GM18520 (cell line): Measurements from ENCODE around the gene CXCR1.
"Not testable (repeated sequence)": the region's sequence is repeated elsewhere in the genome, so short reads cannot be mapped to it uniquely, and the experiment has no call there.

ENCODE experiments used
- ATAC-seq: cut with Tn5 transposase; IDR thresholded peaks from one replicate; pipeline ENCODE4 v1.9.1; 2021; ENCODE audit not compliant: unreplicated experiment

The CXCR1 gene

DNA sequence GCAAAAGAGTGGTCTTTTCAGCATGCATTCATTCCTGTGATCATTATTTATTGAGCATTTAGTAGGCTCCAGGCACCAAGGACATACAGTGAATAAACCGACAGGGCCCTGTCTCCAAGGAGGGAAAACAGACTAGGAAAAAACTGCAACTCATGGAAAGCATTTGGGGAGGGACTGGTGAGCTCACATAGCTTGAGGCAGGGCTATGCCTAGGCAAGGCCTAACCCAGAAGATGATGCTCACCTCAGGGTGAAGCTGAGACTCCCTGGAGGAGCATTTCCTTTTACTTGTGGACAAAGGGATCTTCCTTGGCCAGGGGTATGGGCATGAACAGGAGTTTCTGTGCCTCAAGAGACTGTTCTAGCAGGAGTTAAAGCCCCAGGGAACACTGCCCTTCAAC, 3.9 kb downstream of the CXCR1 start:
- no peak for ATAC-seq

DNA sequence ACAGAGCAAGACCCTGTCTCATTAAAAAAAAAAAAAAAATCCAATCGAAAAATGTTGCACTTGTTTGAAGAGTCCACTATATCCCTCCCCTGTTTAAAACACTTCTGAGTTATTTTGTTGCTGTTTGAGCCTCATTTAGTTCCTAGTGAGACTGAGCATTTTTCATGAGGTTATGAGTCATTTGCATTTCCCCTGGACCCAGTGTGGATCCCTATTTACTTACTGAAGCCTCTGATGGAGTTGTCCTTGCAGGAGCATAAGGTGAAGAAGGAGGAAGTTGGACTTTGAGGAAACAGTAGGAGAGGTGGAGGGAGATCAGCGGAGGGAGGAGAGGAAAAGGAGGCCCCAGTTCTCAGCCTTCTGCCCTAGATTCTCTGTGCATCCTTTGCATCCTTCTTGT, 5.1 kb downstream of the CXCR1 start:
- ATAC-seq, result no peak

DNA sequence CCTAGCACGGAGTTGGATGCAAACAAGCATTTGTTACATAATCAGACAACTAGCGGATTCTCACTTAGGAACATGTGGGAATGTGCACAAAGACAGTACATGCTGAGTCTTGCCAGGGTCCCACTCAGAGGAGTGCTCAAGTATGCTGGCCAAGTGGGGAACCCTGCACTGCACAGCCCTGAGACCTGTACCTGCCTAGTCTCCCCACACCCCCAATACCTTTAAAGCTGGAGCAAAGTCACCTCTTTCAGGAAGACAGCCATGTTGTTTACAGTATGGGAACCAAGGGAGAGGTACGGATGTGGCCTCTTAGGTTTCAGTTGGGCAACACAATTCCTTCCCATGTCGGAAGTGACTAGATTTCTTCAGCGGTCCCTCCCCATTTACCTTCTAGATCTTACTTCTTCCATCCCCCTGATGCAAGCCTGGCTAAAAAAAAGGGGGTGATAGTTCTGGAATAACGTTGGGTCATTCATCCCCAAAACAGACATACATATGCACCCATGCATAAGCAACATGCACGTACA, 10.7 kb downstream of the CXCR1 start:
- no peak for ATAC-seq

DNA sequence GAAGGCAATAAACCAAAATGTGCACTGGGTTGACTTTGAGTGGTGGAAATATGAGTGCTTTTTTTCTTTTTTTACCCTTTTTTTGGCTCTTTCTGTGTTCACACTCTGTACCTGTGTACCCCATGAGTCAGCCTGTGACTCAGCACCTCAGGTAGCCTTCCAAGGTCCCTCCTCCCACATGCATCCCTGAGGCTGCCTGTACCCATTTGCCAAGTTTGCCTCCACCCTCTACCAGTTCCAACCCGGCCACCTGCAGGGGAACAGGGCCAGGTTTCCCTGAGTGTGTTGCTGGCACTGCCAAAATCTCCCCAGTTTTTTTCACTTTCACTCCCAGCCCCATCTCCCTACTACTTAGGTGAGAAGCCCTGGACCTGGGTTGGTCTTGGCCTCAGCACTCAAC, 14.0 kb downstream of the CXCR1 start:
- no peak for ATAC-seq

DNA sequence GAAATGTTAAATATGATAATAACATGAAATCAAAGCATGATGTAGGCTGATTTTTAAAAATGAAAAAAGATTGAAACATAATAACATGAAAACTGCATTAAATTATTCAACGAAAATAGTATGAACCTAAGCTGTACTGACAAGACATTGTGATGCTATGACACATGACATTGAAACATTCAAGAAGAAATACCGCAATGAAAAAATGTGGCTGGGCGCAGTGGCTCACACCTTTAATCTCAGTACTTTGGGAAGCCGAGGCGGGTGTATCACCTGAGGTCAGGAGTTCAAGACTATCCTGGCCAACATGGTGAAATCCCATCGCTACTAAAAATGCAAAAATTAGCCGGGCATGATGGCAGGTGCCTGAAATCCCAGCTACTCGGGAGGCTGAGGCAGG, 14.6 kb downstream of the CXCR1 start:
- no peak for ATAC-seq

DNA sequence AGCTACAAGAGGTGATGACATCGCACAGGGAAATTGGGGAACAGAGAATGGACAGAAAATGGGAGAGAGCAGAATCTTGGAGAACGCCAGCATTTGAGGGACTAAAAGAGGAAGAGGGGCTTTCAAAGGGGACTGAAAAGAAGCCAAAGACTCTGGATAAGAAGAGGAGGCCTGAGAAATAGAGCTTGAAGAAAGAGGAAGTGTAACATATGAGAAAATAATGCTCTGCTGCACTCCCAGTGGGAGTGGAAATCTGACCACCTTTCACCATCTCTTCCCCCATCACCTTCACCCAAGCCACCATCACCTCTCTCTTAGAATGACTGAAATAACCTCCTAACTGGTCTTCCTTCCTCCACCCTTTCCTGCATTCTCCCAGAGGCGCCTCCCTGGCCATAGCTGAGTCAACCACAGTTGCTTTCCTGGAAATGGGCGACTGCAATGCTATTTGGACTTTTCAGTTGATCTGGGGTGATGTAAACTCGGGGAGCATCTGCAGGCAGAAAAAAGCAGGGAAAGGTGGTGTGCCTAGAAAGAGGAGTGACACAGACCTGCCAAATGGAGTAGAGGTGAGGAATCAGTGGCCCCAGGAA, 16.8 kb downstream of the CXCR1 start:
- ATAC-seq, result no peak

DNA sequence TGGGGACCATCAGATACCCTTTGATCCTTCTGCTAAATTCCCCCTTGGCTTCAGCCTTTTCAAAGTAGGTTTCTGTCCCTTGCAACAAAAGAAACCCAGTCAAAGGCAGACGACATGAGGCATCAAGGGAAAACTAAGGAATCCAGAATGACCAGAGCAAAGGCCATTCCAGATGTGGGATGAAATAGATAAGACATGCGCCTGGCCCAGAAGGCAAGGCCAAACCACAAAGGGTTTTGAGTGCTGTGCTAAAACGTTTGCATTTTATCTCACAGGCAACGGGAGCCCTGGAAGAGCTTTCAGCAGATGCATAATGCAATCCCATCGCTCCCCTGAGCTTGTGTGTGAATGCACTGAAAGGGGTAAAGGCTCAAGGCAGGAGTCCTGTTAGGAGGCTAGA, 17.7 kb downstream of the CXCR1 start:
- ATAC-seq, result no peak

DNA sequence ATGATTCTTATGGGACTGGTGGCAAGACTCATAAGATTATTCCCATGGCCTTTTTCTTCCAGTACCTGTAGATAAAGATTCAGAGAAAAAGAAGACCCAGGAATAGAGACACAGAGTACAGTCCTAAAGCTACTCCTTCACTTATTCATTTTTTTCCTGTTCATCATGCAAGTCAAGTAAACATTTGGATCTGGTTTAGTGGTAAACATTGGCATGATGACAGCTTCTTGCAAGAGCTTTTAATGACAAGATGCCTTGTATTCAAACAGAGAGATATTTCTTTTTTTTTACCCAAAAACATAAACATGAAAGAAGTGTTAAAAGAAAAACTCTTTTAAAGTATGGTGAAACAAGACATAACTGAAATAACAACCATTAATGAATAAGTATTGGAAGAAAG, 20.7 kb downstream of the CXCR1 start:
- no peak for ATAC-seq

DNA sequence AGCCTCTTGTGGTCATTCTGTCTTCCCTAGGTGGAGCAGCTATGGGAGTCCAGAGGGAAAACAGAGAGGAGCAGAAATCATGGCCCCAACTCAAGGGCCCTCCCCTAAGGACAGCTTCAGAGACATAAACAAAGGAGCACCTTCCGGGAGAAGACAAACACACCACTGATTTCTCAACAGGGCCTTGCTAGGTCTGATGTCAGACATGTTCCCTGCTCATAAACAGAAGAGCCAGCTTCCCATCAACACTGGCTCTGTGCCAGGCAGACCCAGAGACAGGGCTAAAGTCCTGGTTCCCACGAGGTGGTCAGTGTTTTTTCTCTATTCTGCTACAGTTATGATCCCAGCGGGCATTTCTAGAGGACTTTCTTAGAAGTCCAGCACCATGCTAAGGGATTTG, 21.6 kb downstream of the CXCR1 start:
- ATAC-seq, result no peak

DNA sequence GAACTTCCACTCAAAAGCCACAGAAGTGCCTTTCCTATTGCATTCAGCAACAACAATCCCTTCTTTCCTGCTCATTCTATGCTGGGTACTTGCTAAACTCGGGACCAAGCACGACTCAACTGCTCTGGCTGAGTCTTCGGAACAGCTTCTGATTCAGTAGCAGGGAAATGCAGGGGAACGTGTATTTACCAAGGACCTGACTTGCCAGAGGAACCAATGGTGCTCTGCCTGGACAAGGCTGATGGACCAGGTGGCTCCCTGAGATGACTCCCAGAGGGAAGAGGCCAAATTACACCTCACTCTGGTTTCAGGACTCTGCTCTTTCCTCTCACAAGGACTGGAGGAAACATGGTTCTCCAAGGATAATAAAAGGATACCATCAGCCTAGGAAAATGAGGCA, 28.7 kb downstream of the CXCR1 start:
- ATAC-seq, result no peak

DNA sequence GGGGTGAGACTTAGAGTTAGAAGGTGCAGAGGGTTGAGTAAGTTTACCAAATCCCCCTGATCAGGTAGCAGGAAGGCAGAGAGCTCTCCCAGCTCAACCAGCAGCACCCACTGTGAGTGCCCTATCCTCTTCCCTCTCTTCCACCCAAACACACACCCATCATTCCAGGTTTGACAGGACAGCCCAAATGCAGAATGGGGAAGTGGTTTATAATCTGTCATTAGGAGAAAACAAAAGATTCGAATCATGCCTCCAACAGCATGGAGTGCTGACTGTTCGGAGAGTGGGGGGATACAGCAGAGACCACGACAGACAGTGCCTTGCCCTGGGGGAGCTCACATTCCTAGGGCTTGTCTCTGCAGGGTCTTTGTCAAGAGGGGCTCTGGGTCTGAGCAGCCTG, 29.2 kb downstream of the CXCR1 start:
- ATAC-seq, result no peak

DNA sequence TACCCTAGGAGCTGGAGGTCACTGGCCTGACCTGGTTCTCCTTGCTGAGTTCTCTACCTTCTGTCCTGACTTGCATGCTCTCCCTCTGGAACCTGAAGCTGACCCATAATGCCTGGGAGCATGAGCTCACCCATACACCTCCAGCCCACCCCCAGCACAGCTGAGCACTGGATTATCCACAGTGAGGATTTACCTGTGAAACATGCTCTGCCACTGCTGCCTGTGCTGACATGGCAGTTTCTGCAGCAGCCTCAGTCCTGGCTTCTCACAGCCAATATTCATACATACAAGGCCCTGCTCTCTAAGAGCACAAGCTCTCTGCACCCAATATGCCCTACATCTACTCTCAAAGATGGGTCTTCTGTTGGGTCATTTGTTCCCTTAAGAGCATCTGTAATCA, 35.9 kb downstream of the CXCR1 start:
- no peak for ATAC-seq

DNA sequence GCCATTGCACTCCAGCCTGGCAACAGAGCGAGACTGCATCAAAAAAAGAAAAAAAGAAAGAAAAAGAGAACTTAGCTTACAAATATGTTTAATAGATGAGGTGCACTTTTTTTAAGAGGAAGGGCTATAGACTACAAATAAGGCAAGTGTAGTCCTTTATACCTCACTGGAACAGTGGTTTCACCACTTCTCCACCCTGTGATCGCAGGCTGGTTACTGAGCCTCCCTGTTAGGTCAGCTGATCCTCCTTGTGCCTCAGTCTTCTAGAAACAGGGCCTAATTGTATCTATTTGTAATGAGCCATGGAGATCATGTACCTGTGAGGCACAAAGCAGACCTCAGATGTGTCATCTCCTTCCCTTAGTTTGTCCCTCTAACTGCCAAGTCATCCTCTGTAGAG, 36.4 kb downstream of the CXCR1 start:
- ATAC-seq, result no peak

DNA sequence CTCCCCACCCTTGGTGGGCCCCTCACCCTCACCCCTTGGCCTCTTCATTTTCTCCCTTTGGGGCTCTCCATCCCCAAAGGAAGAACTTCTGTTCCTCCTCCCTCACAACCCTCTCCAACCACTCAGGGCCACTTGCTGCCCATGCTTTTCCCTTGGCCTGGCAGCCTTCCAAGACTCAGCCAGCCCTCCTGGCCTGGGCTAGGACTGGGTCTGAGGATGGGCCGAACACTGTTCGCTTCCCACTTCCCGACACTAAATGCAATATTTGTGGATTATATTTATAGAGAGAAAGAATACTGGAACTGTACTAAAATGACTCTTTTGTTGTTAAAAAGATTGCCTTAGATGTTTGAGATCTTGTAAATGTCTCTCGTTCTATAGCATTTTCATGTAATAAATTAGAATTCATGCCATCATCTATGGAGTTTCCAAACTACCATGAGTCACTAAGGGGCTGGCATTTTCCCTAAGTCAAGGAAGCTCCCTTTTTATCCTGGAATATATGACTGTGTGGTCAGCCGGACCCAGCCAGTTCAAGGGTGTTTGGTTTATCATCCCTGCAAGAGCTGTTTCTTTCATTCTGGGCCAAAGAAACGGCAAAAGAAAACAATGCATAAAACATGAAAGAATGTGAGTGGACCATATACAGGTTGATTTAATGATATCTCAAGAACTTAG, 37.2 kb downstream of the CXCR1 start:
- ATAC-seq, result no peak

DNA sequence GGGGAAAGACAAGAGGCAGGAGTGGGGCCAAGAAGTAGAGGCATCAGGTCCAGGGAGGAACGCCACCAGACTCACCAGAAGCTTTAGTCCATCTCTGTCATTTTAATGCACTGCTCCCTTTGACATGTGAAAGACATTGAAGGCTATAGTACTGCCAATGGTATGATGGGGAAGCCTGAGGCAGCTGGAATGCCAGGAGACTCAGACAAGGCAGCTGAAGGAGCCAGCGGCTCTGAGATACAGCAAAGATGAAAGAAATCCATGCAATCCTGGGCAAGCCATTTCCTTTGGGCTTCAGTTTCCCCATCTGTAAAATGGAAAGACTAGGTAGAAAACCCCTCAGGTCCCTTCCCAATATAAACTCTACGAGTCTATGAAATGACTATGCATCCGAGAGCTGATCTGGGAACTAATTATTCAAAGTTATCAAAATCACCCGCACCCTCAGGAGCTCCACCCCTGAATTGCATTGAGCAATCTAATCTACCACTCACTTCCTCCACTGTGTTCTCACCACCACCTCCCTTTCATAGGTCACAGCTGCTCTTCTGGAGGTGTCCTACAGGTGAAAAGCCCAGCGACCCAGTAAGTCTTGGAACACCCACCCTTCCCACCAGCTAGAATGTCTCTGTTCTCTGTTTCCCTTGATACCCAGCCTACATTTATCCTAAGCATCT, 37.8 kb downstream of the CXCR1 start:
- ATAC-seq, result no peak

DNA sequence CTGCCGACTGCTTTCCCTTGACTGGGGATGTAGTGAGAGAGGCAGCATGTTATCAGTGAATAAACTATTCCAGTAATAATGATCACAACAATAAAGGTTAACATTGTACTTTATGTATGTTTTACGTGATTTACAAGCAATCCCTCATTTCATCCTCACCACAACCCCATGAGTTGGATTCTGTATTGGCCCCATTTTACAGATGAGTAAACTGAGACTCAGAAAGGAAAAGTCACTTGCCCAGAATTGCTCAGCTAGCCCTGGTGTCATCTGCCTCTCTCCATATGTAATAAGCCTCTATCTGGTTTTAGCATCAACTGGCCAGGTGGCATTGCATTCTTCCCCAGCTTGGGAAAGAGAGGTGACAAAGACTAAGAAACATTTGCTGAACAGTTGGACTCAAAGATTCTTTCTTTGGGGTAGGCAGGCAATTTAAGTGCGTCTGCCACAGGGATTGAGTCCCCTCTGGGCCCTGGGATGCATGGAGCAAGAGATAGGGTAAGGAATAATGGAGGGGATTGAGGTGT, 38.8 kb downstream of the CXCR1 start:
- ATAC-seq, result no peak

DNA sequence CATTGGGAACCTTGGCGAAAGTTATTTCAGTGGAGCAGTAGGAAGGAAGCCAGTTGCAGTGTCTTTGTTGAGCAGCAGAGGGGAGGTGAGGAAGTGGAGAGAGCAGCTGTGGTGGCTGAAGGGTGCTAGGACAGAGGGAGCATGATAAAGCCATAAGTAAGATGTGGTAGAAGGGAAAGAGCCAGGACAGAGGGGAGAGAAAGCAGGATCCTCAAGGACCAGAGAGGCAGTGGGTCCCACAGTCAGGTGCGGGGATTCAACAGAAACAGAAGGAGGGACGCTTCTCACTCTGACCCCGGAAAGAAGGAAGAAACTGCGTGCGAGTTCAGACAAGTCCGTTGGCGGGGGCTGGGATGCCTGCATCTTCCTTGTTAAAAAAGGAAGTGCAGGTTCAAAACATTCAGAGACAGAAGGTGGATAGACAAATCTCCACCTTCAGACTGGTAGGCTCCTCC, 41.1 kb downstream of the CXCR1 start, which contains the start of gene CXCR2:
Gene CXCR2, plus strand, starts transcription at position 403 of the 455 bp plus-strand sequence. CDS start 8,774 bp downstream, outside the sequence.
- no peak for ATAC-seq

DNA sequence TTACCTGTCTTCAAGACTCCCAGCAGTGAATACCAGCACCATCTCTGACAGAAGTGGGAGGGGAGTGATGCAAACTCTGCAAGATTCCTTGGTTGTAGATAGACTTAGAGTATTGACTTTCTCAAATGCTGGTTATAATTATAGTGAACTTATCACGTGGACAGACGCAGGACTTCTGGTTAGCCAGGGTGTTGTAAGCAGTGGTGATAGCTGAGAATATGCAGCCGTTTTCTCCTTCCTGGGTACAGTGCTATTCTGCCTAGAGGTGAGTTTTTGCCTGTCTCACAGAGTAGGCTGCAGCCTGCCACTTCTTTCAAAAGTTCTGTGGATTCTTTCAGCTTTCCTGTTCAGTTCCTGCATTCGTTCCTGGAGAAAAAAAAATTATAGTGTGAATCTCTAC, 41.7 kb downstream of the CXCR1 start:
- no peak for ATAC-seq

DNA sequence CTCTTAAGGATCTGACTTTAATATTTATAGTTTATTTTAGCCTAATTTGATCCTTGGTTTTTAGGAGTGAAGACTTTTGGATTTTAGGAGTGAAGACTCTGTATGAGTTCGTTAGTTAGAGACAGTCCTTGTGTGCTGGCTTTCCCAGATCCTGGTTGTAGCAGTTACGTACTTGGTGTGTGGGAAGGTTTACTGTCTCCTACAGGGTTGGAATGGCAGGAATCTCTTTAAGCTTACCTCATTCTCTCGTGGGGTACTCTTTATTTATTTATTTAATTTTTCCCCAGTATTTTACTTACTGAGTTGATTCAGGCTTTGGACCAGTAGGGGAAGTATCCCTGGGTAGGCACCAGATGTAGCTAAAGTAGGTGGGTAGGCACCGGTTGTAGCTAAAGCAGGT, 42.8 kb downstream of the CXCR1 start:
- no peak for ATAC-seq

DNA sequence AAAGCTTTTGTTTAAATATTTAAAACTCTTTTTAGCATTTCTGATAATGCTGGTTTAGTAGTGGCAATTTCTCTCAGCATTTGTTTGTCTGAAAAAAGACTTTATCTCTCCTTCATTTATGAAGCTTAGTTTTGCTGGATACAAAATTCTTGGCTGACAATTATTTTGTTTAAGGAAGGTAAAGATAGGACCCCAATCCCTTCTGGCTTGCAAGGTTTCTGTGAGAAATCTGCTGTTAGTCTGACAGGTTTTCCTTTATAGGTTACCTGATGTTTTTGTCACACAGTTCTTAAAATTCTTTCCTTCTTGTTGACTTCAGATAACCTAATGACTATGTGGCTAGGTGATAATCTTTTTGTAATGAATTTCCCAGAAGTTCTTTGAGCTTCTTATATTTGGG, 44.5 kb downstream of the CXCR1 start:
- not testable (repeated sequence) for ATAC-seq

DNA sequence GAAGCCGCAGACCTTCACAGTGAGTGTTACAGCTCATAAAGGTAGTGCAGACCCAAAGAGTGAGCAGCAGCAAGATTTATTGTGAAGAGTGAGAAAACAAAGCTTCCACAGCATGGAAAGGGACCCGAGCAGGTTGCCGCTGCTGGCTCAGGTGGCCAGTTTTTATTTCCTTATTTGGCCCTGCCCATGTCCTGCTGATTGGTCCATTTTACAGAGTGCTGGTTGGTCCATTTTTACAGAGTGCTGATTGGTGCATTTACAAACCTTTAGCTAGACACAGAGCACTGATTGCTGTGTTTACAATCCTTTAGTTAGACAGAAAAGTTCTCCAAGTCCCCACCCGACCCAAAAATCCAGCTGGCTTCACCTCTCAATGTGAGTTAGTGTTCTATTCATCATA, 45.0 kb downstream of the CXCR1 start:
- ATAC-seq, result not testable (repeated sequence)
